Tibial artery (tissue), 4 donors: ENCODE data around the gene GPR45.

ENCODE experiments used
- DNase-seq, 2 donors: peaks; one replicate each; pipeline ENCODE4 v3.0.0-alpha.2; 2019
- H3K27ac ChIP-seq, 2 donors: fragments of 200-600 bp; sonication (generic) in 1 of 2; 1 replicate in 1 of 2; 2 replicates in 1 of 2; pipeline ENCODE4 v1.5.1; 2018 to 2019; ENCODE audit warnings: mild to moderate bottlenecking in 1 of 2
- H3K27me3 ChIP-seq, 2 donors: fragments of 200-600 bp; sonication (generic) in 1 of 2; one replicate each; pipeline versions ENCODE4 v1.5.1 to v1.6.0; 2016 to 2019
- H3K36me3 ChIP-seq, 3 donors: fragments of 200-600 bp; sonication (generic) in 2 of 3; one replicate each; pipeline ENCODE4 v1.5.1; 2016 to 2019; ENCODE audit warnings: mild to moderate bottlenecking in 2 of 3
- H3K4me1 ChIP-seq, 4 donors: fragments of 200-600 bp; sonication (generic) in 2 of 4; 1 replicate in 3 of 4; 2 replicates in 1 of 4; pipeline ENCODE4 v1.5.1; 2016 to 2019
- H3K4me3 ChIP-seq, 2 donors: fragments of 200-600 bp; sonication (generic) in 1 of 2; 1 replicate in 1 of 2; 2 replicates in 1 of 2; pipeline ENCODE4 v1.5.1; 2018 to 2019; ENCODE audit warnings: mild to moderate bottlenecking in 2 of 2
- H3K9me3 ChIP-seq, 3 donors: fragments of 200-600 bp; sonication (generic) in 1 of 3; one replicate each; pipeline ENCODE4 v1.5.1; 2016 to 2019
- CTCF ChIP-seq, 2 experiments: fragments of 200-600 bp in 1 of 2; fragments of 450-650 bp in 1 of 2; IDR thresholded peaks; one replicate each; pipeline ENCODE4 v1.5.1; 2017 to 2019; ENCODE audit warnings: antibody characterized with exemption in 2 of 2, mild to moderate bottlenecking in 1 of 2, moderate library complexity in 1 of 2
- intact Hi-C: fragments of 100-400 bp; cut with DNase I; formaldehyde crosslinking; loops from one replicate; pipeline ENCODE4 v1.15.0; 2023; ENCODE audit warnings: low total_unique reads

GPR45 gene

GRCh38 chr2:105238664-105239240 is 2.8 kb upstream of the GPR45 start:
- Histone ChIP-seq H3K27ac (no peak overlapping the region), H3K9me3 (no peaks in the 10 kb centered on the region), H3K4me1 (no peaks in the 10 kb centered on the region), H3K27me3 (peaks cover 0 to 10% of the 10 kb centered on the region in 2 donors), H3K4me3 (no peak overlapping the region), H3K36me3 (no peaks in the 10 kb centered on the region)
- intact Hi-C loops: loop anchor here (5.0 kb wide), 1 partner anchor 121 kb away; no protein-coding TSS in a partner anchor
- no peak for TF ChIP-seq CTCF (IDR thresholded peaks at IDR 0.05)
- no peak for DNase-seq

- Histone ChIP-seq H3K27ac (no peak overlapping the region), H3K4me3 (no peak overlapping the region), H3K4me1 (no peaks in the 10 kb centered on the region), H3K9me3 (no peaks in the 10 kb centered on the region), H3K27me3 (peaks cover 0 to 10% of the 10 kb centered on the region in 2 donors), H3K36me3 (no peaks in the 10 kb centered on the region)
- no peak for DNase-seq
- no peak for TF ChIP-seq CTCF (IDR thresholded peaks at IDR 0.05)
- intact Hi-C loops: loop anchor here (5.0 kb wide), 1 partner anchor 123 kb away; no protein-coding TSS in a partner anchor
These were observed 1.6 kb upstream of the GPR45 start for GRCh38 chr2:105239924-105240323.

- Histone ChIP-seq H3K27me3 (no peaks in the 10 kb centered on the region), H3K9me3 (no peaks in the 10 kb centered on the region), H3K4me1 (no peaks in the 10 kb centered on the region), H3K27ac (no peak overlapping the region), H3K36me3 (no peaks in the 10 kb centered on the region), H3K4me3 (no peak overlapping the region)
- no peak for TF ChIP-seq CTCF (IDR thresholded peaks at IDR 0.05)
- intact Hi-C loops: no loop called here
- no peak for DNase-seq
These were observed 897 bp downstream of the GPR45 start for GRCh38 chr2:105242286-105242993.

GRCh38 chr2:105243961-105244360 is 2.4 kb downstream of the GPR45 start:
- H3K9me3 ChIP-seq: no peaks in the 10 kb centered on the region
- no peaks in the 10 kb centered on the region for H3K4me1 ChIP-seq
- H3K27ac ChIP-seq: no peak overlapping the region
- H3K36me3 ChIP-seq: no peaks in the 10 kb centered on the region
- H3K4me3 ChIP-seq: no peak overlapping the region
- TF ChIP-seq CTCF (IDR thresholded peaks at IDR 0.05): no peak
- intact Hi-C loops: no loop called here
- H3K27me3 ChIP-seq: no peaks in the 10 kb centered on the region
- no peak for DNase-seq

- Histone ChIP-seq H3K9me3 (no peaks in the 10 kb centered on the region), H3K36me3 (no peaks in the 10 kb centered on the region), H3K4me3 (no peak overlapping the region), H3K4me1 (no peaks in the 10 kb centered on the region), H3K27me3 (no peaks in the 10 kb centered on the region), H3K27ac (no peak overlapping the region)
- DNase-seq: no peak
- intact Hi-C loops: no loop called here
- no peak for TF ChIP-seq CTCF (IDR thresholded peaks at IDR 0.05)
These were observed 2.9 kb downstream of the GPR45 start for GRCh38 chr2:105244451-105244850.
